Suprapubic skin (tissue), 4 donors: ENCODE measurements around the gene GCSAM. TPM values are rescaled to one million over a fixed set of nuclear protein-coding genes. Genes with fewer than 3 reads are reported as not detected.

Experiments used
- DNase-seq, 2 donors: peaks; one replicate each; pipeline ENCODE4 v3.0.0-alpha.2; 2019; ENCODE audit warnings: low spot score in 2 of 2
- H3K27ac ChIP-seq: fragments of 200-600 bp; sonication (generic); one replicate; pipeline ENCODE4 v1.5.1; 2019
- H3K27me3 ChIP-seq: fragments of 200-600 bp; sonication (generic); one replicate; pipeline ENCODE4 v1.5.1; 2019
- H3K36me3 ChIP-seq: fragments of 200-600 bp; sonication (generic); one replicate; pipeline ENCODE4 v1.5.1; 2019
- H3K4me1 ChIP-seq: fragments of 200-600 bp; sonication (generic); one replicate; pipeline ENCODE4 v1.5.1; 2019
- H3K4me3 ChIP-seq: fragments of 200-600 bp; sonication (generic); one replicate; pipeline ENCODE4 v1.5.1; 2019; ENCODE audit warnings: mild to moderate bottlenecking
- H3K9me3 ChIP-seq: fragments of 200-600 bp; sonication (generic); one replicate; pipeline ENCODE4 v1.5.1; 2019
- EP300 ChIP-seq: sonication (generic); formaldehyde crosslinking; IDR thresholded peaks from one replicate; pipeline ENCODE4 v1.6.1; 2017; ENCODE audit warnings: antibody characterized with exemption
- POLR2A ChIP-seq, 2 donors: fragments of 450-650 bp; IDR thresholded peaks; one replicate each; pipeline ENCODE4 v1.6.1; 2017; ENCODE audit warnings: antibody characterized with exemption in 2 of 2, mild to moderate bottlenecking in 2 of 2, moderate library complexity in 2 of 2
- POLR2AphosphoS5 ChIP-seq, 3 donors: sonication (generic); formaldehyde crosslinking; IDR thresholded peaks; one replicate each; pipeline ENCODE4 v1.6.1; 2017; ENCODE audit warnings: antibody characterized with exemption in 3 of 3
- WGBS: methylation state at CpG from one replicate; pipeline ENCODE4 v1.1.5; 2018; 5-methylcytosine and 5-hydroxymethylcytosine counted together
- total RNA-seq, 4 donors: library from RNA; depleted of rRNA; stranded (reverse); fragments of >200 nt; gene quantifications; one replicate each; pipeline ENCODE4 v1.1.0, GENCODE V29; 2016
- TF ChIP-seq, protein P1 (sequence below), 2 donors: fragments of 200-600 bp in 1 of 2; fragments of 450-650 bp in 1 of 2; sonication (generic) in 1 of 2; IDR thresholded peaks; one replicate each; pipeline ENCODE4 v1.5.1; 2016 to 2019; ENCODE audit warnings: antibody characterized with exemption in 2 of 2, mild to moderate bottlenecking in 1 of 2, moderate library complexity in 1 of 2

The GCSAM gene
- total RNA-seq, 4 donors from 2014 or later = 0.62 to 1.4 (median 1.3) TPM

DNA sequence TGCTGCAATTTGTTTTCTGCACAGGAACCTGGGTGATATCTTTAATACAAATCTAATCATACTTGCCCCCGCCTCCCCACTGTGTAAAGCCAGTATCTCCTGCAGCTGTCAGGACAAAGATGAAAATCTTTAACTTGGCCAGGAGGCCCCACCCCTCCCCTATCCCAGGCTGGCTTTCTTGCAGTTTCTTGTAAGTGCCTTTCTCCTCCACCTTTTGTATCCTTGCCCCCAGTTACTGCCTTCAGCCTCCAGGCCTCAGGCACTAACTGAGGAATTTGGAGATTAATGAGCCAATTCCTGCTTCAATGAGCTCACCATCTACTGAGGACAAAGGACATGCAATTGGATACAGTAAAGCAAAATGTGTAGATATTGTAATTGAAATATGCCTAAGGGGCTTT lies 6.5 kb downstream of the GCSAM start:
- no peaks in the 10 kb centered on the region for H3K27me3 ChIP-seq
- 48% methylated on average over 1 of the region's 1 CpG for WGBS
- no peak for DNase-seq
- peaks cover 14% of the 10 kb centered on the region for H3K4me1 ChIP-seq
- no peaks in the 10 kb centered on the region for H3K36me3 ChIP-seq
- H3K9me3 ChIP-seq = no peaks in the 10 kb centered on the region
- no peak overlapping the region for H3K4me3 ChIP-seq
- TF ChIP-seq, protein P1, sequence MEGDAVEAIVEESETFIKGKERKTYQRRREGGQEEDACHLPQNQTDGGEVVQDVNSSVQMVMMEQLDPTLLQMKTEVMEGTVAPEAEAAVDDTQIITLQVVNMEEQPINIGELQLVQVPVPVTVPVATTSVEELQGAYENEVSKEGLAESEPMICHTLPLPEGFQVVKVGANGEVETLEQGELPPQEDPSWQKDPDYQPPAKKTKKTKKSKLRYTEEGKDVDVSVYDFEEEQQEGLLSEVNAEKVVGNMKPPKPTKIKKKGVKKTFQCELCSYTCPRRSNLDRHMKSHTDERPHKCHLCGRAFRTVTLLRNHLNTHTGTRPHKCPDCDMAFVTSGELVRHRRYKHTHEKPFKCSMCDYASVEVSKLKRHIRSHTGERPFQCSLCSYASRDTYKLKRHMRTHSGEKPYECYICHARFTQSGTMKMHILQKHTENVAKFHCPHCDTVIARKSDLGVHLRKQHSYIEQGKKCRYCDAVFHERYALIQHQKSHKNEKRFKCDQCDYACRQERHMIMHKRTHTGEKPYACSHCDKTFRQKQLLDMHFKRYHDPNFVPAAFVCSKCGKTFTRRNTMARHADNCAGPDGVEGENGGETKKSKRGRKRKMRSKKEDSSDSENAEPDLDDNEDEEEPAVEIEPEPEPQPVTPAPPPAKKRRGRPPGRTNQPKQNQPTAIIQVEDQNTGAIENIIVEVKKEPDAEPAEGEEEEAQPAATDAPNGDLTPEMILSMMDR (IDR thresholded peaks at IDR 0.05) = no peak
- TF ChIP-seq POLR2A (IDR thresholded peaks at IDR 0.05) = no peak
- no peak for TF ChIP-seq POLR2AphosphoS5 (IDR thresholded peaks at IDR 0.05)
- no peak for TF ChIP-seq EP300
- H3K27ac ChIP-seq = no peak overlapping the region

DNA sequence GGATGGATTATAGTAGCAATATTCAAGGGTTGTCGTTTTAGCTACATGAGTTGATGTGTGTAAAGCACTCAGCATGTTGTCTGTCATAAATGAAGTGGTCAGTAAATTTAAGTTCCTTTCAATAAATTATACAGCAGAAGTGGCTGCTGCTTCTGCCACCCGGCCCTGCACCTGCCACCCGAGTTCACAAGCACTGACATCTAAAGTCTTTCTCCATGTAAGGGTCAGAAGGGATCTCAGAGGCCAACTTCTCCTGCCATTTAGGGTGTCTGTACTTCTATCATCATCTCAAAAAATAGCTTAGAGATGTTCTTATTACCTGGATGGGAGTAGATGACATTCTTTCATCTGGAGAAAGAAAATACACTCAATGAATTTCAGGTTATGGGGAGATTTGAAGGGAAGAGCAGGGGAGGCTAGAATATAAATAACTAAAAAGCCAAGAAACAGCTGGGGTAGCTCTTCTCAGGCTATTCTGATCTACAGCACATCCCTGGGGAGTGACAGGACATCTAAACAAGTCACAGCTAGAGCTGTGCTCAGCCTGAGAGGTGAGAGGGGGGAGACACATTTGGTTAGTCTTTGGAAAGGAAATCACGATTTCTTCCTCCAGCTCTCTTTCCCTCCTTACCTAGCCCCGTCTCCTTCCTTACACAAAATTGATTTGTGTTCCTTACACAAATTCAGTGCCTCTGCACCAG lies 8.0 kb downstream of the GCSAM start:
- WGBS = 78% methylated on average over 5 of the region's 5 CpGs
- H3K36me3 ChIP-seq = no peaks in the 10 kb centered on the region

DNA sequence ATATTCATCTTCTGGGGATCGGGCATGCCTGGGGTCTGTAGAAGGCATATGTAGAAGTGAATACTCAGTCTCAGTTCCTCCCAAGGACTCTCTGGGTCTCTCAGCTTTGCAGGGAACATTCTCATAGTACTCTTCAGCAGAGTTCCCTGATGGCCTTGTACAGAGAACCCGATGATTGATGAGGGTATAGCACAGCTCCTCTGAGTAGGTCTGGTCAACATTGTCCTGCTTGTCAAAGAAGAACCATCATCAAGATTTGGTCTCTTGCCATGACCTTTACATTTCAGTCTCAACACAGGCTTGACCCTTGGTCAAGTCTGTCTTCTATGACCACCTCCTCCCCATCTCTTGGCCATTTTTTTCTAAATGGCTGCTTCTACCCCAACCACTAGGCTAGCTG lies 9.5 kb downstream of the GCSAM start:
- TF ChIP-seq EP300 (no peak), POLR2AphosphoS5 (IDR thresholded peaks at IDR 0.05) (no peak), POLR2A (IDR thresholded peaks at IDR 0.05) (no peak)
- TF ChIP-seq, protein P1 (IDR thresholded peaks at IDR 0.05) = no peak
- Histone ChIP-seq H3K27me3 (no peaks in the 10 kb centered on the region), H3K9me3 (no peaks in the 10 kb centered on the region), H3K4me3 (no peak overlapping the region), H3K27ac (no peak overlapping the region), H3K4me1 (peaks cover 14% of the 10 kb centered on the region), H3K36me3 (no peaks in the 10 kb centered on the region)
- DNase-seq = no peak
- 97% methylated on average over 2 of the region's 2 CpGs for WGBS

More for the DNA sequence above, 8.0 kb downstream of the GCSAM start:
- no peak for DNase-seq
- peaks cover 14% of the 10 kb centered on the region for H3K4me1 ChIP-seq
- H3K27me3 ChIP-seq = no peaks in the 10 kb centered on the region
- no peaks in the 10 kb centered on the region for H3K9me3 ChIP-seq
- TF ChIP-seq POLR2AphosphoS5 (IDR thresholded peaks at IDR 0.05) (no peak), POLR2A (IDR thresholded peaks at IDR 0.05) (no peak), EP300 (no peak)
- TF ChIP-seq, protein P1 (IDR thresholded peaks at IDR 0.05) = no peak
- no peak overlapping the region for H3K4me3 ChIP-seq
- H3K27ac ChIP-seq = no peak overlapping the region

DNA sequence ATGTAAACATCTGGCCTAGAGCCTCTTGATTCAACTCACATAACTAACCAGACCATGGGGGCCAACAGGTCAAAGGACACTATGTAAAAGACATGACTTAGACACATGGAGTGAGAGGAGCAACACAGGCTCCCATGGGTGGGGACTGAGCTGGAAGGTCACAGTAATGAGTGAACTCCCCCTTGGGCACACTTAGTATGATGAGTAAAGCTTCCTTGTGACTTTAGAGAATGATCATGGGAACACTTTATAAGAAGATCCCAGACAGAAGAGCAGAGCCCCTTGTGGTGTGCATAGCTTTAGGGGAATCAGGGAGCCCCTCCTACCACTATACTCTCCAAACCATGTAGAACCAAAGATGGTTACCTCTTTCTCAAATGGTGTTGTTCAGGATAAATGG lies 10.2 kb downstream of the GCSAM start:
- H3K4me1 ChIP-seq = peaks cover 11% of the 10 kb centered on the region
- no peaks in the 10 kb centered on the region for H3K36me3 ChIP-seq
- no peak overlapping the region for H3K27ac ChIP-seq
- H3K27me3 ChIP-seq = no peaks in the 10 kb centered on the region
- TF ChIP-seq, protein P1 (IDR thresholded peaks at IDR 0.05) = no peak
- TF ChIP-seq POLR2AphosphoS5 (IDR thresholded peaks at IDR 0.05) = no peak
- no peak for TF ChIP-seq EP300
- TF ChIP-seq POLR2A (IDR thresholded peaks at IDR 0.05) = no peak
- DNase-seq = no peak
- no peak overlapping the region for H3K4me3 ChIP-seq
- no peaks in the 10 kb centered on the region for H3K9me3 ChIP-seq

DNA sequence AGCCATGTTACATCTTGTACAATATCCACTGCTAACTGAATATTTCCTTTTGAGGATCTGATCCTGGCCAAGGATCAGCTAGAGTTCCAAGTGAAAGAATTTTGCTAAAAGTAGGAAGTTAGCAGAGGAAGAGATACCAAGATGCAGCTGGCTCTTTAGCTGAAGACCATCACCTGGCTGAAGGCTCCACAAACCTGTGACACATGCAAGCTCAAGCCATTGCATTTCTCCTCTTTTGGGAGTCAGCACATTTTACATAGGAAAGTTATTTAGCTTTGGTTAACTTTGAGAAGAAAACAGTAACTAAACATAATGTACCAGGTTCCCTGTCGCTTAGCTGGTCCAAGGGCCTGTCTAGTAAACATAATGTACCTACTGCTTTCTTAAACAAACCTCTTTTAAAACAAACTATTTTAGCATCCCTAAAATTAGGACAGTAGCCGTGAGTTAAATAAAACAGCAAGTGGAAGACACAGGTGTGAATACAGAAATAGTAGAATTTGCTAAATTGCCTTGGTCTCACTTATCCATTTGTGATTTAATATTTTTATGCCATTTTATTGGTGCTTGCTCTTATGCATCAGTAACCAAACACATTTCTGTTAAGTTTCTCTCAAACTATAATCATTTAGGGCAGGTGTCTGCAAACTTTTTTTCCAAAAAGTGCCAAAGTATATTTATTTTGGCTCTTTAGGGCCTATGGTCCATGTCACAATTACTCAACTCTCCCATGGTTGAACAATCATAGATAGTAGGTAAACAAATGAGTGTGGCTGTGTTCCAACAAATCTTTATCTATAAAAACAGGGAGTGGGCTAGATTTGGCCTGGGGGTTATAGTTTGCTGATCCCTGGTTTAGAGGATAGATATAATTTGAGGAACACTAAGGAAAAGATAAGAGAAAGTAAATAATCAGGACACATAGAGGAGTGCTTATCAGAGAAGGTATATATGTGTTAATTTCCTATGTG lies 11.2 kb downstream of the GCSAM start:
- H3K27ac ChIP-seq = no peak overlapping the region
- no peaks in the 10 kb centered on the region for H3K36me3 ChIP-seq
- H3K9me3 ChIP-seq = no peaks in the 10 kb centered on the region
- no peaks in the 10 kb centered on the region for H3K27me3 ChIP-seq
- 93% methylated on average over 2 of the region's 2 CpGs for WGBS
- no peak overlapping the region for H3K4me3 ChIP-seq
- TF ChIP-seq, protein P1 (IDR thresholded peaks at IDR 0.05) = no peak
- TF ChIP-seq EP300 (no peak), POLR2AphosphoS5 (IDR thresholded peaks at IDR 0.05) (no peak), POLR2A (IDR thresholded peaks at IDR 0.05) (no peak)
- H3K4me1 ChIP-seq = peaks cover 6% of the 10 kb centered on the region
- no peak for DNase-seq
